B cell (primary cell): ENCODE measurements around the gene SYTL5. TPM values are rescaled to one million over a fixed set of nuclear protein-coding genes. Genes with fewer than 3 reads are reported as not detected.

ENCODE experiments used
- ATAC-seq: fragments of 200-7000 bp; cut with Tn5 transposase; one replicate; pipeline ENCODE4 v1.10.0; 2021; ENCODE audit warnings: low read depth, mild to moderate bottlenecking, moderate number of reproducible peaks, moderate library complexity
- CTCF ChIA-PET: fragments of 350-600 bp; sonication (Branson Sonifier 250); formaldehyde crosslinking; loops from one replicate; lab custom pipeline; 2021; ENCODE audit warnings: antibody characterized with exemption, inconsistent platforms; lab: Charles Lee
- POLR2A ChIA-PET: fragments of 350-600 bp; sonication (Branson Sonifier 250); formaldehyde crosslinking; loops from one replicate; lab custom pipeline; 2021; ENCODE audit warnings: antibody characterized with exemption; lab: Charles Lee
- DNase-seq: peaks from one replicate; pipeline ENCODE4 v3.0.0; 2013
- H2AFZ ChIP-seq: 2 replicates; pipeline ENCODE4 v1.6.1; 2012; ENCODE audit warnings: mild to moderate bottlenecking, low read depth, low read length; ENCODE audit not compliant: insufficient read depth, poor library complexity, severe bottlenecking
- H3K27ac ChIP-seq, 2 donors: 1 replicate in 1 of 2; 2 replicates in 1 of 2; pipeline ENCODE4 v1.5.1; 2012 to 2013; ENCODE audit warnings: low read length in 2 of 2, mild to moderate bottlenecking in 2 of 2, moderate library complexity in 1 of 2
- H3K27me3 ChIP-seq, 4 experiments: fragments of 200-600 bp in 1 of 4; sonication (generic) in 1 of 4; replicated peaks in 1 of 4; 1 replicate in 2 of 4; 2 replicates in 2 of 4; pipeline versions ENCODE4 v1.6.1 to v1.7.0; 2013 to 2016; ENCODE audit warnings: low read length in 3 of 4, mild to moderate bottlenecking in 2 of 4, mixed read lengths in 1 of 4, moderate library complexity in 1 of 4; ENCODE audit not compliant: insufficient read depth in 4 of 4, control insufficient read depth in 3 of 4; ENCODE audit errors: control extremely low read depth in 1 of 4
- H3K36me3 ChIP-seq, 2 experiments: replicated peaks in 1 of 2; 1 replicate in 1 of 2; 2 replicates in 1 of 2; pipeline versions ENCODE4 v1.6.1 to v1.7.1; 2013; ENCODE audit warnings: low read length in 1 of 2; ENCODE audit not compliant: insufficient read depth in 2 of 2, control insufficient read depth in 1 of 2; ENCODE audit errors: control extremely low read depth in 1 of 2, extremely low read depth in 1 of 2
- H3K4me1 ChIP-seq, 2 donors: fragments of 200-600 bp in 1 of 2; sonication (generic) in 1 of 2; 1 replicate in 1 of 2; 2 replicates in 1 of 2; pipeline versions ENCODE4 v1.5.1 to v1.6.1; 2013 to 2017; ENCODE audit warnings: low read length in 2 of 2; ENCODE audit not compliant: control insufficient read depth in 2 of 2, insufficient read depth in 2 of 2
- H3K4me2 ChIP-seq: replicated peaks from 2 replicates; pipeline ENCODE3; 2012; ENCODE audit warnings: mild to moderate bottlenecking, low read depth, low read length; ENCODE audit not compliant: poor library complexity, severe bottlenecking
- H3K4me3 ChIP-seq, 5 experiments: fragments of 200-600 bp in 1 of 5; sonication (generic) in 1 of 5; 1 replicate in 3 of 5; 2 replicates in 2 of 5; pipeline versions ENCODE4 v1.5.1 to v1.7.0; 2011 to 2016; ENCODE audit warnings: low read length in 4 of 5, mild to moderate bottlenecking in 4 of 5, low read depth in 2 of 5, control low read depth in 1 of 5, moderate library complexity in 1 of 5; ENCODE audit not compliant: insufficient read depth in 1 of 5; ENCODE audit errors: control extremely low read depth in 1 of 5, extremely low read depth in 1 of 5
- H3K79me2 ChIP-seq: fragments of 200-600 bp; sonication (generic); one replicate; pipeline ENCODE4 v1.6.0; 2016; ENCODE audit warnings: low read length; ENCODE audit not compliant: control insufficient read depth, insufficient read depth
- H3K9ac ChIP-seq: fragments of 200-600 bp; sonication (generic); 2 replicates; pipeline ENCODE4 v1.6.1; 2017; ENCODE audit warnings: mild to moderate bottlenecking, low read length, moderate library complexity
- H3K9me3 ChIP-seq, 3 donors: one replicate each; pipeline versions ENCODE4 v1.6.1 to v1.7.1; 2013; ENCODE audit warnings: low read length in 2 of 3; ENCODE audit not compliant: control insufficient read depth in 2 of 3, insufficient read depth in 1 of 3; ENCODE audit errors: control extremely low read depth in 1 of 3
- H4K20me1 ChIP-seq: 2 replicates; pipeline ENCODE4 v1.6.0; 2012; ENCODE audit warnings: mild to moderate bottlenecking, low read length; ENCODE audit not compliant: insufficient read depth, control insufficient read depth, poor library complexity, severe bottlenecking
- H3K27ac Mint-ChIP-seq: one replicate; pipeline ENCODE4 v1.8.0; 2021; ENCODE audit warnings: mixed read lengths
- H3K27me3 Mint-ChIP-seq: one replicate; pipeline ENCODE4 v1.8.0; 2021; ENCODE audit warnings: mixed read lengths
- H3K4me1 Mint-ChIP-seq: one replicate; pipeline ENCODE4 v1.8.0; 2021; ENCODE audit warnings: mixed read lengths
- H3K4me3 Mint-ChIP-seq: one replicate; pipeline ENCODE4 v1.8.0; 2021; ENCODE audit warnings: mixed read lengths
- H3K9me3 Mint-ChIP-seq: one replicate; pipeline ENCODE4 v1.8.0; 2022; ENCODE audit warnings: mixed read lengths; ENCODE audit not compliant: insufficient read depth
- CTCF ChIP-seq: fragments of 200-600 bp; IDR thresholded peaks from one replicate; pipeline ENCODE4 v1.8.0; 2022; ENCODE audit warnings: antibody characterized with exemption, mild to moderate bottlenecking
- EZH2 ChIP-seq: IDR thresholded peaks from 2 replicates; pipeline ENCODE4 v1.6.1; 2012; ENCODE audit warnings: borderline replicate concordance, low read depth, mild to moderate bottlenecking, moderate library complexity, low read length; ENCODE audit not compliant: insufficient read depth, poor library complexity, severe bottlenecking
- WGBS: methylation state at CpG from one replicate; pipeline ENCODE4 v1.1.5; 2013; ENCODE audit warnings: missing lambda C conversion rate; ENCODE audit not compliant: insufficient coverage; 5-methylcytosine and 5-hydroxymethylcytosine counted together
- intact Hi-C: fragments of 100-400 bp; cut with micrococcal nuclease; formaldehyde crosslinking; loops from one replicate; pipeline ENCODE4 v1.10.0; 2022
- polyA plus RNA-seq: library from polyadenylated mRNA; depleted of rRNA; stranded (reverse); fragments of >200 nt; gene quantifications from 2 replicates; pipeline ENCODE4 v1.2.3, GENCODE V29; 2012
- total RNA-seq, 2 donors: library from RNA; stranded (reverse); fragments of 120-200 nt in 1 of 2; gene quantifications; 1 replicate in 1 of 2; 2 replicates in 1 of 2; pipeline versions ENCODE4 v1.2.3 to v1.2.4, GENCODE V29; 2013 to 2022

The SYTL5 gene
- total and polyA plus RNA-seq, 2 donors (not counting 1 experiment from before 2014, with no cell fraction given), result 0.01 TPM; not detected in 1

DNA sequence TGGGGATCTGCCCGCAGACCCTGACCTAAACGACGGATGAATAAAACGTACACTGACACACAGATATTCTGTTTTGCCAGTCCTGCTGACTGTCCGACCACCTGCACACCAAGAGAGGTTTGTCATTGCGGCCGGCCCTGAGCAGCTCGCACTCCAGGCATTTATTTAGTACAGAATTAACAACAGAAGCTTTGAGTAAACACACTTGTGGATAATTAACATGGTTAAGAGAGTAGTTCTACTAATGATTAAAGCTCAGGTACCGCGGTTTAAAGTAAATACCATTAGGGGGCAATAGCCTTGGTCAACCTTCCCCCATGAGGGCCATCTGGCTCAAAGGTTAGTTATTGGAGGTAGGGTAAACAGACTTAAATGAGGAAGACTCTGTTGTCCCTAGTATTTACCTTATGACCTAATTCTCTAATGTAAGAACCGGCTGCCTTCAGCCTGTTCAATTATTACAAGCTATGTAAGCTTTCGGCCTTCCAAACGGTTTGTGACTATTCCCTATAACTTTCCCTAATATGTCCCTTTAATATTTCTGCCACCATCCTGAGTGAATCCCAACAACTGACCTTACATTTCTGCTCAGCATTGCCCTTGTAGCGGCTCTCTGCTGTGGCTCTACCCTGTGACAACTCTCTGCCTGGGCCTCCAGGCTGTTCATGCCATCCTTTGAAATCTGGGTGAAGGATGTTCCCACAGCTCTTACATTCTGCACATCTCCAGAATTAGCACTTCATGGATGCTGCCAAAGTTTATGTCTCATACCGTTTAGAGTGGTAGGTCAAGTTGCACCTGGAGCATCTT is 46.9 kb upstream of the SYTL5 start:
- CTCF ChIA-PET, result no interaction called here
- H3K27me3 Mint-ChIP-seq, result no peaks in the 10 kb centered on the region
- TF ChIP-seq CTCF (no peak), EZH2 (no peak)

GRCh38 chrX:37961118-37961517 is 45.2 kb upstream of the SYTL5 start:
- no peak for TF ChIP-seq EZH2
- TF ChIP-seq CTCF, result no peak
- POLR2A ChIA-PET, result no interaction called here
- H3K9me3 Mint-ChIP-seq, result no peaks in the 10 kb centered on the region
- H3K27me3 Mint-ChIP-seq, result no peaks in the 10 kb centered on the region
- no peak for ATAC-seq
- CTCF ChIA-PET, result no interaction called here
- no peaks in the 10 kb centered on the region for H3K4me1 Mint-ChIP-seq
- H3K9me3 ChIP-seq, result no peaks in the 10 kb centered on the region
- H3K4me2 ChIP-seq, result no peak overlapping the region
- H3K27me3 ChIP-seq, result no peaks in the 10 kb centered on the region
- intact Hi-C loops, result no loop called here
- no peaks in the 10 kb centered on the region for H4K20me1 ChIP-seq
- no CpG with 5 or more reads among the region's 1 CpG for WGBS
- no peaks in the 10 kb centered on the region for H3K36me3 ChIP-seq
- DNase-seq, result no peak
- no peak overlapping the region for H3K9ac ChIP-seq
- no peaks in the 10 kb centered on the region for H3K79me2 ChIP-seq
- H3K4me3 Mint-ChIP-seq, result no peak overlapping the region
- no peak overlapping the region for H3K27ac ChIP-seq
- H3K27ac Mint-ChIP-seq, result no peak overlapping the region
- H2AFZ ChIP-seq, result no peak overlapping the region
- H3K4me1 ChIP-seq, result no peaks in the 10 kb centered on the region
- no peak overlapping the region for H3K4me3 ChIP-seq

More for the DNA sequence above, 46.9 kb upstream of the SYTL5 start:
- Histone ChIP-seq H3K9ac (no peak overlapping the region), H2AFZ (no peak overlapping the region), H3K27me3 (no peaks in the 10 kb centered on the region), H3K9me3 (no peaks in the 10 kb centered on the region), H3K4me1 (no peaks in the 10 kb centered on the region), H3K4me3 (no peak overlapping the region), H3K79me2 (no peaks in the 10 kb centered on the region), H3K36me3 (no peaks in the 10 kb centered on the region), H4K20me1 (no peaks in the 10 kb centered on the region), H3K27ac (no peak overlapping the region), H3K4me2 (no peak overlapping the region)
- intact Hi-C loops, result no loop called here
- no peak overlapping the region for H3K4me3 Mint-ChIP-seq
- no peak overlapping the region for H3K27ac Mint-ChIP-seq
- no peak for DNase-seq
- H3K4me1 Mint-ChIP-seq, result no peaks in the 10 kb centered on the region
- no peak for ATAC-seq
- POLR2A ChIA-PET, result no interaction called here
- H3K9me3 Mint-ChIP-seq, result no peaks in the 10 kb centered on the region
- WGBS, result 80% methylated on average over 4 of the region's 15 CpGs
